Retinal pigment epithelial cell (primary cell): ENCODE data around the gene CTNNBL1.

ENCODE experiments used
- DNase-seq: peaks from one replicate; pipeline ENCODE4 v3.0.0-alpha.2; 2010; ENCODE audit warnings: low read depth
- H3K4me3 ChIP-seq: 2 replicates; pipeline ENCODE4 v1.5.1; 2011; ENCODE audit warnings: mild to moderate bottlenecking, low read length, control low read depth, moderate library complexity
- CTCF ChIP-seq: conservative IDR thresholded peaks from 2 replicates; pipeline ENCODE4 v1.5.1; 2011; ENCODE audit warnings: low read depth, low read length, control low read depth, inconsistent platforms

The CTNNBL1 gene

GRCh38 chr20:37688093-37688492 is 5.7 kb upstream of the CTNNBL1 start:
- H3K4me3 ChIP-seq: no peak overlapping the region
- no peak for DNase-seq
- no peak for TF ChIP-seq CTCF

GRCh38 chr20:37690626-37691369 is 3.0 kb upstream of the CTNNBL1 start:
- no peak for TF ChIP-seq CTCF
- H3K4me3 ChIP-seq: no peak overlapping the region
- DNase-seq: no peak

GRCh38 chr20:37692459-37693166 is 1.2 kb upstream of the CTNNBL1 start:
- no peak overlapping the region for H3K4me3 ChIP-seq
- DNase-seq: no peak
- TF ChIP-seq CTCF: no peak

GRCh38 chr20:37693242-37693634 is 592 bp upstream of the CTNNBL1 start:
- TF ChIP-seq CTCF: no peak

GRCh38 chr20:37695684-37696342 is 2.0 kb downstream of the CTNNBL1 start:
- TF ChIP-seq CTCF: no peak
- no peak overlapping the region for H3K4me3 ChIP-seq

More at GRCh38 chr20:37693242-37693634, 592 bp upstream of the CTNNBL1 start:
- H3K4me3 ChIP-seq: peak overlapping the region; percentile 93
- no peak for DNase-seq

GRCh38 chr20:37697314-37697713 is 3.5 kb downstream of the CTNNBL1 start:
- no peak for DNase-seq
- no peak for TF ChIP-seq CTCF
- no peak overlapping the region for H3K4me3 ChIP-seq

More at GRCh38 chr20:37695684-37696342, 2.0 kb downstream of the CTNNBL1 start:
- DNase-seq: no peak
